Liver (tissue), 9 donors: ENCODE measurements around the gene TRHDE. TPM values are rescaled to one million over a fixed set of nuclear protein-coding genes. Genes with fewer than 3 reads are reported as not detected.
"Not testable (repeated sequence)": the region's sequence is repeated elsewhere in the genome, so short reads cannot be mapped to it uniquely, and the experiment has no call there.

Experiments
- DNase-seq: peaks from one replicate; pipeline ENCODE4 v3.0.0-alpha.2; 2017; ENCODE audit warnings: low spot score
- H3K27ac ChIP-seq, 2 donors: one replicate each; pipeline ENCODE4 v1.7.0; 2013; ENCODE audit warnings: inconsistent platforms in 2 of 2, low read length in 2 of 2, control low read depth in 1 of 2, low read depth in 1 of 2, mild to moderate bottlenecking in 1 of 2
- H3K27me3 ChIP-seq, 4 donors: one replicate each; pipeline versions ENCODE4 v1.6.1 to v1.7.0; 2013; ENCODE audit warnings: low read length in 3 of 4, inconsistent platforms in 1 of 4, mild to moderate bottlenecking in 1 of 4, moderate library complexity in 1 of 4; ENCODE audit not compliant: control insufficient read depth in 4 of 4, insufficient read depth in 4 of 4
- H3K36me3 ChIP-seq, 4 donors: one replicate each; pipeline versions ENCODE4 v1.6.1 to v1.7.0; 2013; ENCODE audit warnings: low read length in 3 of 4, mild to moderate bottlenecking in 3 of 4, low read depth in 1 of 4, moderate library complexity in 1 of 4; ENCODE audit not compliant: control insufficient read depth in 4 of 4, insufficient read depth in 3 of 4
- H3K4me1 ChIP-seq, 4 donors: one replicate each; pipeline versions ENCODE4 v1.6.1 to v1.7.0; 2013; ENCODE audit warnings: low read length in 3 of 4, mild to moderate bottlenecking in 3 of 4, moderate library complexity in 1 of 4; ENCODE audit not compliant: control insufficient read depth in 4 of 4, insufficient read depth in 4 of 4
- H3K4me3 ChIP-seq, 3 donors: one replicate each; pipeline versions ENCODE4 v1.6.1 to v1.7.0; 2013; ENCODE audit warnings: low read length in 3 of 3, control low read depth in 1 of 3, low read depth in 1 of 3, mild to moderate bottlenecking in 1 of 3
- H3K9ac ChIP-seq, 2 donors: one replicate each; pipeline ENCODE4 v1.7.0; 2013; ENCODE audit warnings: low read length in 2 of 2, mild to moderate bottlenecking in 2 of 2, moderate library complexity in 2 of 2, control low read depth in 1 of 2, low read depth in 1 of 2
- H3K9me3 ChIP-seq, 4 donors: one replicate each; pipeline versions ENCODE4 v1.6.1 to v1.7.0; 2013; ENCODE audit warnings: low read length in 3 of 4; ENCODE audit not compliant: control insufficient read depth in 4 of 4
- FOXA2 ChIP-seq: IDR thresholded peaks from 2 replicates; pipeline ENCODE4 v1.6.1; 2016; ENCODE audit warnings: antibody characterized with exemption
- HNF4A ChIP-seq, 2 donors: conservative IDR thresholded peaks; 2 replicates each; pipeline ENCODE4 v1.6.1; 2016; ENCODE audit warnings: antibody characterized with exemption in 2 of 2, mild to moderate bottlenecking in 2 of 2
- HNF4G ChIP-seq: IDR thresholded peaks from 2 replicates; pipeline ENCODE4 v1.6.1; 2016; ENCODE audit warnings: antibody characterized with exemption
- MAX ChIP-seq: IDR thresholded peaks from 2 replicates; pipeline ENCODE4 v1.6.1; 2016; ENCODE audit warnings: antibody characterized with exemption
- NR2F2 ChIP-seq: IDR thresholded peaks from 2 replicates; pipeline ENCODE4 v1.6.1; 2016; ENCODE audit warnings: antibody characterized with exemption
- REST ChIP-seq: IDR thresholded peaks from 2 replicates; pipeline ENCODE4 v1.6.1; 2016; ENCODE audit warnings: antibody characterized with exemption, mild to moderate bottlenecking
- RXRA ChIP-seq, 2 donors: IDR thresholded peaks; 2 replicates each; pipeline ENCODE4 v1.6.1; 2017 to 2018; ENCODE audit warnings: antibody characterized with exemption in 2 of 2, mild to moderate bottlenecking in 1 of 2
- TAF1 ChIP-seq: conservative IDR thresholded peaks from 2 replicates; pipeline ENCODE4 v1.6.1; 2016; ENCODE audit warnings: antibody characterized with exemption, mild to moderate bottlenecking
- WGBS: extraction: QIAGEN DNeasy Blood & Tissue Kit; methylation state at CpG from one replicate; pipeline ENCODE4 v1.1.7; 2013; 5-methylcytosine and 5-hydroxymethylcytosine counted together
- polyA plus RNA-seq, 2 donors: library from polyadenylated mRNA; stranded (reverse) in 1 of 2; unstranded in 1 of 2; fragments of 200-250 nt in 1 of 2; fragments of >200 nt in 1 of 2; fragmentation: Nextera tagmentation in 1 of 2; extraction: Ambion mirVana in 1 of 2; gene quantifications; one replicate each; pipeline versions ENCODE4 v1.2.1 to v1.2.3, GENCODE V29; 2013 to 2015
- total RNA-seq, 2 donors: library from RNA; depleted of rRNA; stranded (reverse); fragments of >200 nt; gene quantifications; one replicate each; pipeline ENCODE4 v1.2.3, GENCODE V29; 2014
- donor health status: healthy.
- donor health status: healthy.
- donor health status: healthy.
- donor health status: healthy.
- donor health status: healthy.

TRHDE gene
- total and polyA plus RNA-seq, 4 donors: 0.05 to 0.17 (median 0.14) TPM; not detected in 1

GRCh38 chr12:72511906-72512305 is 239.7 kb downstream of the TRHDE start:
- no peaks in the 10 kb centered on the region for H3K27me3 ChIP-seq
- no peaks in the 10 kb centered on the region for H3K9me3 ChIP-seq
- 43% methylated on average over 3 of the region's 3 CpGs for WGBS
- H3K27ac ChIP-seq: peak overlapping the region in 1 of 2 donors; percentile 18
- H3K9ac ChIP-seq: no peak overlapping the region
- DNase-seq: no peak
- no peak for TF ChIP-seq NR2F2
- no peak for TF ChIP-seq MAX
- H3K36me3 ChIP-seq: no peaks in the 10 kb centered on the region
- H3K4me3 ChIP-seq: peak overlapping the region in 1 of 3 donors; percentile 23
- peaks cover 0 to 3% (median 0%) of the 10 kb centered on the region in 4 donors for H3K4me1 ChIP-seq

GRCh38 chr12:72520044-72520678 is 248.0 kb downstream of the TRHDE start:
- H3K9ac ChIP-seq, H3K27ac ChIP-seq, H3K27me3 ChIP-seq, H3K36me3 ChIP-seq, DNase-seq, H3K9me3 ChIP-seq, H3K4me1 ChIP-seq, H3K4me3 ChIP-seq: not testable (repeated sequence)
- 96% methylated on average over 27 of the region's 27 CpGs for WGBS

- H3K27ac ChIP-seq: no peak overlapping the region
- no peaks in the 10 kb centered on the region for H3K36me3 ChIP-seq
- TF ChIP-seq TAF1: no peak
- no peak for TF ChIP-seq MAX
- no peak for TF ChIP-seq HNF4A (conservative IDR thresholded peaks at IDR 0.05)
- no peak for TF ChIP-seq FOXA2
- TF ChIP-seq RXRA (IDR thresholded peaks at IDR 0.05): no peak
- no peak for TF ChIP-seq HNF4G
- TF ChIP-seq REST: no peak
- TF ChIP-seq NR2F2: no peak
- WGBS: 84% methylated on average over 3 of the region's 3 CpGs
- no peaks in the 10 kb centered on the region for H3K9me3 ChIP-seq
- no peaks in the 10 kb centered on the region for H3K27me3 ChIP-seq
- no peak for DNase-seq
- no peaks in the 10 kb centered on the region for H3K4me1 ChIP-seq
- no peak overlapping the region for H3K9ac ChIP-seq
- H3K4me3 ChIP-seq: no peak overlapping the region
Observed at GRCh38 chr12:72521326-72521725, 249.2 kb downstream of the TRHDE start.

- H3K27me3 ChIP-seq: no peaks in the 10 kb centered on the region
- H3K27ac ChIP-seq: no peak overlapping the region
- no peaks in the 10 kb centered on the region for H3K36me3 ChIP-seq
- H3K9me3 ChIP-seq: no peaks in the 10 kb centered on the region
- 67% methylated on average over 1 of the region's 1 CpG for WGBS
- H3K4me1 ChIP-seq: no peaks in the 10 kb centered on the region
- TF ChIP-seq MAX: no peak
- no peak overlapping the region for H3K9ac ChIP-seq
- no peak for DNase-seq
- H3K4me3 ChIP-seq: no peak overlapping the region
Observed at GRCh38 chr12:72522411-72522810, 250.2 kb downstream of the TRHDE start.
